IgD-negative memory B cell (primary cell): ENCODE results near the gene JARID2. TPM values are rescaled to one million over a fixed set of nuclear protein-coding genes. Genes with fewer than 3 reads are reported as not detected.

Experiments used
- H3K27ac Mint-ChIP-seq, 3 donors: one replicate each; pipeline ENCODE4 v1.8.0; 2020 to 2022; ENCODE audit warnings: mild to moderate bottlenecking in 3 of 3, mixed read lengths in 3 of 3, moderate library complexity in 1 of 3
- H3K27me3 Mint-ChIP-seq: one replicate; pipeline ENCODE4 v1.8.0; 2021; ENCODE audit warnings: mixed read lengths
- H3K36me3 Mint-ChIP-seq: one replicate; pipeline ENCODE4 v1.8.0; 2020; ENCODE audit warnings: mild to moderate bottlenecking, mixed read lengths
- H3K4me1 Mint-ChIP-seq, 3 donors: one replicate each; pipeline ENCODE4 v1.8.0; 2020 to 2022; ENCODE audit warnings: mixed read lengths in 3 of 3, mild to moderate bottlenecking in 1 of 3
- H3K4me3 Mint-ChIP-seq, 4 donors: one replicate each; pipeline ENCODE4 v1.8.0; 2020 to 2022; ENCODE audit warnings: mild to moderate bottlenecking in 4 of 4, mixed read lengths in 4 of 4, moderate library complexity in 3 of 4
- H3K9me3 Mint-ChIP-seq, 3 donors: one replicate each; pipeline ENCODE4 v1.8.0; 2020 to 2021; ENCODE audit warnings: mixed read lengths in 3 of 3, mild to moderate bottlenecking in 1 of 3
- polyA plus RNA-seq: library from polyadenylated mRNA; unstranded; fragments of 300-500 nt; fragmentation: Illumina TruSeq; gene quantifications from one replicate; pipeline ENCODE4 v1.2.3, GENCODE V29; 2021

The JARID2 gene
- polyA plus RNA-seq, 1 donor from 2014 or later, result 10.8 TPM

DNA sequence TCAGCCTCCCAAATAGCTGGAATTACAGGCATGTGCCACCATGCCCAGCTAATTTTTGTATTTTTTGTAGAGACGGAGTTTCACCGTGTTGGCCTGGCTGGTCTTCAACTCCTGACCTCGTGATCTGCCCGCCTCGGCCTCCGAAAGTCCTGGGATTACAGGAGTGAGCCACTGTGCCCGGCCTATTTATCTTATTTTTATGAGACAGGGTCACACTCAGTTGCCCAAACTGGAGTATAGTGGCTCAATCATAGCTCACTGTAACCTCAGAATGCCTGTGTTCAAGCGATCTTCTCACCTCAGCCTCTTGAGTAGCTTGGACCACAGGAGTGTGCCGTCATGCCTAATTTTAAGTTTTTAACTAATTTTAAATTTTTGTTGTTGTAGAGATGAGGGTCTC, 114.4 kb downstream of the JARID2 start:
- Mint-ChIP-seq H3K36me3 (peaks cover 2% of the 10 kb centered on the region), H3K4me3 (no peak overlapping the region), H3K9me3 (no peaks in the 10 kb centered on the region), H3K27ac (no peak overlapping the region), H3K27me3 (no peaks in the 10 kb centered on the region), H3K4me1 (peaks cover 36 to 39% (median 38%) of the 10 kb centered on the region in 3 donors)

DNA sequence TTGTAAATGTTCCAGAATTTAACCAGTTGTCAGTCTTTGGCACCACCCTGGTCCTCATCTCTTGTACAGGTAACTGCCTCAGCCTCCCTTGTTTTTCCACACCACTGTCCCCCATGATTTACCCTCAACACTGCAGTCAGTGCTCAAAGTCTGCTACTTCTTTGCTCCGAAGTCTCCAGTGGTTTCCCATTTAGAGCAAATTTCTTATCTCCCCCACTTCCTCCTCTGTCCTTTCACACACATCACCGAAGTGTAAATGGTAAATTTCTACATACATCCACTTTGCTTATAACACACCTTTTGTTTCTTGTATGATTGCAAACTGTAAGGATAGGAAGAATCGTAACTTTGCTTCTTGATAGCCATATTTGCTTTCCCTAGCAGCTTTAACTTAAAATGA, 115.3 kb downstream of the JARID2 start:
- Mint-ChIP-seq H3K27me3 (no peaks in the 10 kb centered on the region), H3K4me3 (no peak overlapping the region), H3K27ac (no peak overlapping the region), H3K9me3 (no peaks in the 10 kb centered on the region), H3K36me3 (peaks cover 2% of the 10 kb centered on the region), H3K4me1 (peaks cover 31 to 38% (median 38%) of the 10 kb centered on the region in 3 donors)

DNA sequence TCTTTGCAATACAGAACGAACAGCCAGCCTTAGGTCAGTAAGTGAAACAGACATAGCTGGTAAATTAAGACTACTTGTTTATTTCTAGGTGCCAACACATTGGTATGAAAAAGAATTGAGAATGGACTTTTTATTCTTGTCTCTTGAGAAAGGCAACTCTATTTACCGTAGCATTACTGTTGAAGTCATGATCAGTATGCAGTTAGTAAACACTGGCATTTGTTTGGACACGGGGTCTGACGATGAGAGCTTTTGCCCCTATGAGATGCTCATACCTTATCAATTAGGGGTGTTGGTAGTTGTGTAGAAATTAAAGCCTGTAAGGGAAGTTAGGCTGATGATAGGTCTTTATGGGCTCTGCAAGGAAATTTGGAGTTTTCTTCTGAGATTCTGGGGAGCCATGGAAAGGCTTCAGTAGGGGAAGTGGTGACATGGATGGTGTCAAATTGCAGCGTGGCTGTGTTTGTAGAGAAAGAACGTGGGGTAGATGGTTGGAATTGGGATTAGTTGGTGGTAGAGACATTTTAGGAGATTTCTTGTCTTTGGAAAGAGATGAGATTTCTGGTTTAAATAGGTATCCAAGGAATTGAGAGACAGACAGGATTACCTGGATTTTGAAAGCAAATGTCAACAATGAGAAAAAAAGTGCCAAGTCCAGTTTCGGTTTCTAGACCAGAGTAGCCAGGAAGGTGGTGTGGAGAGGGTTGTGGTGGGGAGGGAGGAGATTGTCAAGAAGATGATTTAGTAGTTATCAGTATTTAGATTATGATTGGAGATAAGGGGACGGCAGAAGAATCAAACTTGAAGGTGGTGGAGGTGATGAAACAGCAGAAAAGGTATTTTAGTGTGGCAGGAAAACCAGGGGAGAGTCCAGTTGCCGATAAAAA, 116.6 kb downstream of the JARID2 start:
- no peaks in the 10 kb centered on the region for H3K36me3 Mint-ChIP-seq

DNA sequence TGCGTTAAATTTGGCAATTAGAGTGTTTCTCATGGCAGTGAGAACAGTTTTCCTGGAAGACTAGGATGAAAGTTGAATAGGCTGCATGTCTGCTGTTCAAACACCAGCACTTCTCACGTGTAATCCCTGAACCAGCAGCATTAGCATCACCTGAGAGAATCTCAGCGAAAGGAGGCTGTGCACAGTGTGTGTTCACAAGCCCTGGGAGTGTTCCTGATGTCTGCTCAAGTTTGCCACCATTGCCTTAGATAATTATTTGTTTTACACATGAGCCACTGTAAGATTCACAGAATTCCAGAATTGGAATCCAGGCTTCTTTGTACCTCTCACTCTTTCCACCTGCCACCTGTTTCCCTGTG, 117.3 kb downstream of the JARID2 start:
- H3K27ac Mint-ChIP-seq, result no peak overlapping the region
- no peaks in the 10 kb centered on the region for H3K27me3 Mint-ChIP-seq
- no peak overlapping the region for H3K4me3 Mint-ChIP-seq
- no peaks in the 10 kb centered on the region for H3K9me3 Mint-ChIP-seq
- H3K36me3 Mint-ChIP-seq, result peaks cover 3% of the 10 kb centered on the region
- peaks cover 27 to 37% (median 30%) of the 10 kb centered on the region in 3 donors for H3K4me1 Mint-ChIP-seq

More for the DNA sequence above, 116.6 kb downstream of the JARID2 start:
- Mint-ChIP-seq H3K9me3 (no peaks in the 10 kb centered on the region), H3K27me3 (no peaks in the 10 kb centered on the region), H3K4me3 (no peak overlapping the region), H3K27ac (no peak overlapping the region), H3K4me1 (peaks cover 27 to 37% (median 29%) of the 10 kb centered on the region in 3 donors)

DNA sequence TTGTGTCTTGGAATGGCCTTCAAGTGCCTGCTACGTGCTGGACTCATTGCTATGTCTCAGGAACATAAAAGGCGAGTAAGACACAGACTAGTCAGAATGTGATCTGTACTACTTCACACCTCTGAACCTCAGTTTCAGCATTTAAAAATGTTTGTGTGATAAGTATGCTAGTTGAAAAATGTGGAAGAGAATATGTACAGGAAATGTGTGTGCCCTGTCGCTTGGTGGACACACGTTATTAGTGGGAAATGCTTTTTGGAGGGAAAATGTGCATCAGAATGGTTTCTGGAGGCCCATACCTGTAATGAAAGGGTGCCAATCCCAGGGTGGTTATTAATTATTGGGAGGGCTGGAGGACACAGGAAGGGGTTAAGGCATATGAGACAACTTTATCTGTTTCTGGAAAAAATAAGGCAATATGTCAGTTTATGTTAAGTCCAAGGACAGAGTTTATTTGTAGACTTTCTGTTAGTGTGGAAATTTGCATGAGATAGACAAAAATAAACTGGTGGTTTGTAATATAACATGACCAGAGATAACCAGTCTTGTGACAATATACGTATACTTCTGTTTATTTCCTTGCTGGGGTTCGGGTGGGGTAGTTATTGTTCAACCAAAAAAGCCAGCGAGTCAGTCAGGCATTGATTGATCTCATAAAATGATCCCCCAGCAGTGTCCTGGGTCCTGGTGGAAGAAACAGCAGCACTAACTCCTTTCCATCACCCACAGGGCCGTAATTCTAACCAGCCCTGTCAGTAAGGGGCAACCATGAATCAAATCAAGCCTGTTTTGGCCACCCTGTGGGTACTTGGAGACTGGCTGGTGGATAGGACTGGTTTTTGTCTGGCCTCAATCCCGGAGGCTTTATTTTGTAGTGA, 117.9 kb downstream of the JARID2 start:
- Mint-ChIP-seq H3K27ac (peak overlapping the region in 1 of 3 donors; percentile 54), H3K4me3 (peak overlapping the region in 2 of 4 donors; percentile 29 to 78), H3K9me3 (no peaks in the 10 kb centered on the region), H3K36me3 (peaks cover 3% of the 10 kb centered on the region), H3K27me3 (no peaks in the 10 kb centered on the region), H3K4me1 (peaks cover 30 to 40% (median 32%) of the 10 kb centered on the region in 3 donors)

DNA sequence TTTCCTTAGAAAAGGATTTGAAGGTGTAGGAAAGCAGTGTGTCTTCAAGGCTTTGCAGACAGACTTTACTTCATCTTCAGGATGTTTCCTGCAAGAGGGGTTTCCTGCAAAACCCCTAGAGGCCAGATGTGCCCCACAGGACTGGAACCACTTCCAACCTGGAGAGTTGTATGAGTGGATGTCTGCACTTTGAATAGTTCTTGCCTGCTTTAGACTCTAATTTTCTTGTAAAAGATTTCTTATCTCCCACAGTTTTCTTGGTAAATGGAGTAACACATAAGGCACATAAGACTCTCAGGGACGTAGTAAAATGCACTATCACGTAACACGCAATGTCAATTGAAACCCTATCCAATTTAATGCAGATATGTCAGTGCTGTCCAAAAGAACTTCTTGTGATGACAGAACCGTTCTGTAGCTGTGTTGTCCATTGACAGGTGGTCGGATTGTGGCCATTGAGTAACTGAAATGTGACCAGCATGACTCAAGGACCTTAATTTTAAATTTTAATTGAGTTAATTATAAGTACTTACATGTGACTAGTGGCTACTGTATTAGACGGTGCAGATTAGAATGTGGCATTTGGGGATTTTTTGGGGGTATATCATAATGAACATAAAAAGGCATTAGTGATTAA, 118.7 kb downstream of the JARID2 start:
- Mint-ChIP-seq H3K27me3 (no peaks in the 10 kb centered on the region), H3K4me1 (peaks cover 25 to 37% (median 26%) of the 10 kb centered on the region in 3 donors), H3K9me3 (no peaks in the 10 kb centered on the region), H3K4me3 (peak overlapping the region in 3 of 4 donors; percentile 29 to 78 (median 39)), H3K27ac (peak overlapping the region in 1 of 3 donors; percentile 54), H3K36me3 (peaks cover 3% of the 10 kb centered on the region)

DNA sequence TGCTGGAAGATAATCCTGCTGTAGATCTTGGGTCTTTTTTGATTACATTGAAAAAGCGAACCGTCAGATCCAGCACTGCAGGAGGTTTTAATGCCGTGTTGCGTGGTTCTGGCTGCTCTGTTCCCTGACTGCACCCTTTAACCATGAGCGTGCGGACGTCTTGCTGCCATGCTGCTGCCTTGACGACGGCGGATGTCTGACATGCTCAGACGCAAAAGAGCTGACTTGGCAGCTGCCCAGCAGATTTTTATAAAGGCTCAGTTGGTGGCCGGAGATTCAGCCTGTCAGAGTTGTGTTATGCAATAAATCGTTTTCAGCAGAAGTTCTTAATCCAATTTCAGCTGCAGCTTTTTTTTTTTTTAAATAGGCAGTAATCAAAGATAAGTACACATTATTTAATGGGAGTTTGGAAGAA, 119.4 kb downstream of the JARID2 start:
- peak overlapping the region in 1 of 3 donors; percentile 60 for H3K27ac Mint-ChIP-seq
- H3K4me3 Mint-ChIP-seq, result peak overlapping the region in 2 of 4 donors; percentile 21 to 55
- H3K9me3 Mint-ChIP-seq, result no peaks in the 10 kb centered on the region
- peaks cover 3% of the 10 kb centered on the region for H3K36me3 Mint-ChIP-seq
- H3K27me3 Mint-ChIP-seq, result no peaks in the 10 kb centered on the region
- H3K4me1 Mint-ChIP-seq, result peaks cover 26 to 39% (median 31%) of the 10 kb centered on the region in 3 donors

DNA sequence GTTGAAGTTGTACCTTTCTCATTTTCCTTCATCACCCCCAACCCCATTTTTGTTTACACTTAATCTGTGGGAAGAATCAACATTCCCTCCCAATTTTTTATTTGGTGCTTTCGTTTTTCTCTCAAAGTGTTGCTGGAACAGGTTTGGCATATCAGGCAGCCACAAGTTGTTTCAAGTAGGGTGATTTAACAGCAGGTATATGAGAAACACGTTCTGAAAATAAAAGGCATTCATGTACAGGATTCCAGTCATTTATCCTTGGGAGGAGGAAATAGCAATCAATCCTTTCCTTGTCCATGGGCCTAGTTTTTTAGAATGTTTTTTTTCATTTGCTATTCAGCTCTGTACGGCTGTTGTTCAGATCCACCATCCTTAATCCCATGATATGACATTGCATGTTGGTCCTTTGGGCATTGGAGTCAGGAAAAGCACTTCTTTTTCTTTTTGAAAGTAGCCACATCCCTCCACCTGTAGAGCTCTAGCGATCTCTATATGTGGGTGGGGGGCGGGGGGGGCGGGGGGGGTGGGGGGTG, 120.2 kb downstream of the JARID2 start:
- peaks cover 3% of the 10 kb centered on the region for H3K36me3 Mint-ChIP-seq
- no peaks in the 10 kb centered on the region for H3K27me3 Mint-ChIP-seq
- peaks cover 27 to 45% (median 38%) of the 10 kb centered on the region in 3 donors for H3K4me1 Mint-ChIP-seq
- no peaks in the 10 kb centered on the region for H3K9me3 Mint-ChIP-seq
- peak overlapping the region in 1 of 4 donors; percentile 29 for H3K4me3 Mint-ChIP-seq
- H3K27ac Mint-ChIP-seq, result no peak overlapping the region

DNA sequence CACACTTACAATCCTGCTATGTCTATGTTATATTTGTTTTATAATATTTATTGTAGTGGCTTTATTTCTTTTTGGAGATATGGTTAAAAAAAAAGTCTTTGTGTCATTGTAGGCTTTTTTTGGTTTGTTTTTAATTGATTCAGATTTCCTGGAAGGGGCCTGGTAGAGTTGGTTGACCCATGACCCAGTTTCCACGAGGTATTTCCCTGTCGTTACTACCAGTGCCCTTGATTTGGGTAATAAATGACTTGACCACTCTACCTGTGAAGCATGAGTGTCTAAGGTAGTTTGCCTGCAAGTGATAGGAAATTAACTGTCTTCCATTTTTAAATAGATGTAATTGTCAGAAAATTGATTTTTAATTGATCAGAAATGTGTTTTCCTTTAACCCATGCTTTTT, 121.0 kb downstream of the JARID2 start:
- Mint-ChIP-seq H3K36me3 (peaks cover 3% of the 10 kb centered on the region), H3K27ac (no peak overlapping the region), H3K9me3 (no peaks in the 10 kb centered on the region), H3K4me3 (no peak overlapping the region), H3K27me3 (no peaks in the 10 kb centered on the region), H3K4me1 (peaks cover 34 to 53% (median 44%) of the 10 kb centered on the region in 3 donors)

DNA sequence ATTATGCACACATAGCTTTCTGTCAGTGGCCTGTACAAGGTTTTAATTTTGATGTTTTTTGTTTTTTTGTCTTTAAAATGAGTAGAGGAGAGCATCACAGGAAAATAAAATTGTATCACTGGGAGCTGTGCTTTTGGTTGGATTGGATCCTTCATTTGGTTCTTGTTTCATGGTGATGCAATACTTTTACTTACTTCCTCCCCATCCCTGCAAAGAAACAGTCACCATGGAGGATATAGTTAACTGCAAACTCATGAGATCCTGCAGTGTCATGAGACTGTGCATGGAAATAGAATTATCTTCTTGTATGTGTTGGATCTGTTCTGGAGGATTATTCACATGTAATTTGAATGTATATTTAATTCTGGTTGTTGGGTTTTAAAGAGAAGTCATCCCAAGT, 122.3 kb downstream of the JARID2 start:
- H3K27ac Mint-ChIP-seq, result no peak overlapping the region
- H3K36me3 Mint-ChIP-seq, result peaks cover 3% of the 10 kb centered on the region
- no peaks in the 10 kb centered on the region for H3K27me3 Mint-ChIP-seq
- H3K4me1 Mint-ChIP-seq, result peaks cover 36 to 55% (median 44%) of the 10 kb centered on the region in 3 donors
- H3K4me3 Mint-ChIP-seq, result peak overlapping the region in 2 of 4 donors; percentile 4
- H3K9me3 Mint-ChIP-seq, result no peaks in the 10 kb centered on the region

DNA sequence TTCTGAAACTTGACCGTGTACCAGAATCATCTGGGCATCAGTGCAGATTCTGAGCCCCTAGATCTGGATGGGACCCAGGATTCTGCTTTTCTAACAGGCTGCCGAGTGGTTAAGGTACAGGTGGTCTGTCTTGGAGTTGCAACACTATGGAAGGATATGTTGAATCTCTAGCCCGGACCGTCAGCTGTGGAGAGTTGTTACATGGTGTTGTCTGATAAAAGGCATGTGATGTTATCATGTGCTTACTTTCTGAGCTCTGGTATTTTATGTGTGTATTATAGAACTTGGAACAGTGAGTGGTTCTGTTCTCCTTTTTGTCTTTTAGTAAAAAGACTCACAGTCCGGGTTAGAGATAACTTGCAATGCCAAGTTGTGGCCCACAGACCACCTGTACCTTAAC, 123.0 kb downstream of the JARID2 start:
- no peaks in the 10 kb centered on the region for H3K27me3 Mint-ChIP-seq
- peaks cover 36 to 55% (median 44%) of the 10 kb centered on the region in 3 donors for H3K4me1 Mint-ChIP-seq
- H3K36me3 Mint-ChIP-seq, result peaks cover 3% of the 10 kb centered on the region
- no peak overlapping the region for H3K4me3 Mint-ChIP-seq
- H3K9me3 Mint-ChIP-seq, result no peaks in the 10 kb centered on the region
- no peak overlapping the region for H3K27ac Mint-ChIP-seq

DNA sequence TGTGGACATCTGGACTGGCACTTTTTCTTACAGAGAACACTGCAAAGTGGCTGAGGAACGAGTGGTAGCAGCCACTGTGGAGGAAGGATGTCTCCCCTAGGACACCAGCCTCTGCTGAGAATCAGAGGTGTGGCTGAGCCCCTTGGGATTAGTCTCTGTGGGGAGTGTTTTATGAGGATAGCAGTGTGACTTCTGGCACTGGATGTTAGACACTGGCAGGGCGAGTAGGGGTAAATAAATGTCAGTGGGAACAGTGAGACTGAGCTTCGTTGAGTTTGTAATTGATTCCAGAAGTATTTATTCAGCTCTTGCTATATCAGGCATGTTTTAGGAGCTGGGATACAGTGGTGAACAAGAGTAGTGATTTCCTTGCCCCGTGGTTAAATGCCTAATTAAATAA, 124.0 kb downstream of the JARID2 start:
- Mint-ChIP-seq H3K27ac (no peak overlapping the region), H3K36me3 (peaks cover 3% of the 10 kb centered on the region), H3K27me3 (no peaks in the 10 kb centered on the region), H3K4me3 (peak overlapping the region in 1 of 4 donors; percentile 4), H3K4me1 (peaks cover 34 to 54% (median 44%) of the 10 kb centered on the region in 3 donors), H3K9me3 (no peaks in the 10 kb centered on the region)

DNA sequence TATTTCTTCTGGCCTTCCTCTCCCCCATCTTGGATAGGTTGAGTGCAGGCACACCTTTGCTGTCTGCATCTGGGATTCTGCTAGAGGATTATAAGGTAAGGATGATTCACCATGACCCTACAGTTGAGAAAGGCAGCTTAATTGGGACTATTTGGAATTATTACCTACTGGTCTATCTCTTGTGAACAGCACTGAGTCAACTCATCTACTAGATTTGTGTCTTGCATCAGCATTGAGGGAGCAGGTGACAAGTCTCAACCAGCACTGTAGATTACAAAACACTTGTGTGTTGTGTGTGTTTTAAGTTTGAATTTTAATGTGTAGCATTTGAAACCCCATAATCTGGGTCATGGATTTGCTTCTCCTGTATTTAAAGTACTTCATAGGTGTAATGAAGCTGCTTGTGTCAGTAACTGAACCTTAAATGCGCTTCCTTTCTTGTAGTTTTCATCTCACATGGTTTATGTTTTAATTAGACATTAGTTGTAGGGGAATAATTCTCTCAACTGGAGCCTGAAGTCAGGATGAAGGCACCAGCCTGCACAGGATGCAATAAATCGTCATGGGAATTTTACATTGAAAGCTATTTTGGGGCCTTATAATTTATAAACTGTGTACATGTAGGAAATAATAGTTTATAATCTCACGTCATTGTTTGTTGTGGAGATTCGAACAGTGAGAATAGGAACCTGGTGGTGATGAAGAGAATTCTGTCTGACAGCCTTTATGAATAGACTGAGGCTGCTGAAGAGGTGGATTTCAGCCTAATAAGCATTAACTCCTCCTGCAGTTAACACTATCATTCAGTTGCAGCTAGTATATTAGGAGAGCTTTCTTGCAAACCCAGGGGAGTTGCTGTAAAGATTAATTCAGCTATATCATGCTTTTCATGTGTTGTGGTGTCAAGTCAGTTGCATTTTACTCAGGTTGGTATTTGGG, 125.1 kb downstream of the JARID2 start:
- Mint-ChIP-seq H3K36me3 (peaks cover 8% of the 10 kb centered on the region), H3K4me3 (no peak overlapping the region), H3K9me3 (no peaks in the 10 kb centered on the region), H3K27ac (peak overlapping the region in 1 of 3 donors; percentile 9), H3K27me3 (no peaks in the 10 kb centered on the region), H3K4me1 (peaks cover 26 to 49% (median 43%) of the 10 kb centered on the region in 3 donors)
